IMR-90 (cell line): ENCODE results near the gene CHST10. TPM values are rescaled to one million over a fixed set of nuclear protein-coding genes. Genes with fewer than 3 reads are reported as not detected.

Experiments
- ATAC-seq: fragments of 200-7000 bp; cut with Tn5 transposase; 2 replicates; pipeline ENCODE4 v1.9.1; 2020; ENCODE audit warnings: low read depth, mild to moderate bottlenecking, moderate library complexity
- BruUV-seq: library from RNA; stranded (reverse); fragments of 400-500 nt; replicated peaks from 2 replicates; lab custom pipeline; 2021; lab: Mats Ljungman, UMichigan
- CTCF ChIA-PET: fragments of 300-600 bp; formaldehyde crosslinking; extraction: SDS; loops from one replicate; lab custom pipeline; 2021; ENCODE audit warnings: antibody characterized with exemption; lab: Yijun Ruan, JAX
- POLR2A ChIA-PET: fragments of 300-600 bp; sonication (Branson Sonifier 250); formaldehyde crosslinking; loops from one replicate; lab custom pipeline; 2022; ENCODE audit warnings: antibody characterized with exemption; ENCODE audit not compliant: unreplicated experiment; lab: Charles Lee
- DNase-seq: peaks from one replicate; pipeline ENCODE4 v3.0.0; 2013
- H2AFZ ChIP-seq: replicated peaks from 2 replicates; pipeline ENCODE3; 2013; ENCODE audit warnings: low read length, mild to moderate bottlenecking; ENCODE audit not compliant: poor library complexity
- H2AK5ac ChIP-seq: 2 replicates; pipeline ENCODE4 v1.6.1; 2013; ENCODE audit warnings: low read depth, low read length, inconsistent platforms
- H2AK9ac ChIP-seq: replicated peaks from 2 replicates; pipeline ENCODE3; 2013; ENCODE audit warnings: mild to moderate bottlenecking, low read depth, low read length, moderate library complexity; ENCODE audit not compliant: poor library complexity
- H2BK120ac ChIP-seq: 2 replicates; pipeline ENCODE4 v1.6.1; 2013; ENCODE audit warnings: low read depth, low read length, inconsistent platforms
- H2BK15ac ChIP-seq: 3 replicates; pipeline ENCODE4 v1.6.1; 2013; ENCODE audit warnings: low read depth, low read length, inconsistent platforms
- H2BK20ac ChIP-seq: 2 replicates; pipeline ENCODE4 v1.6.1; 2013; ENCODE audit warnings: low read depth, mild to moderate bottlenecking, inconsistent platforms, low read length, moderate library complexity
- H2BK5ac ChIP-seq: 2 replicates; pipeline ENCODE4 v1.6.1; 2013; ENCODE audit warnings: mild to moderate bottlenecking, low read depth, low read length, inconsistent platforms; ENCODE audit not compliant: poor library complexity, severe bottlenecking
- H3K14ac ChIP-seq: replicated peaks from 2 replicates; pipeline ENCODE4 v1.6.1; 2013; ENCODE audit warnings: low read depth, low read length, inconsistent platforms
- H3K18ac ChIP-seq: 2 replicates; pipeline ENCODE4 v1.6.1; 2013; ENCODE audit warnings: low read depth, low read length, control low read depth
- H3K23ac ChIP-seq: 2 replicates; pipeline ENCODE4 v1.6.1; 2013; ENCODE audit warnings: low read depth, low read length, inconsistent platforms
- H3K27ac ChIP-seq: 2 replicates; pipeline ENCODE4 v1.5.1; 2013; ENCODE audit warnings: mild to moderate bottlenecking, control low read depth, low read length; ENCODE audit not compliant: insufficient read depth
- H3K27me3 ChIP-seq: 2 replicates; pipeline ENCODE4 v1.6.1; 2013; ENCODE audit warnings: low read length; ENCODE audit not compliant: control insufficient read depth, insufficient read depth
- H3K36me3 ChIP-seq: 2 replicates; pipeline ENCODE4 v1.6.1; 2013; ENCODE audit warnings: low read length, mixed read lengths; ENCODE audit not compliant: control insufficient read depth, insufficient read depth
- H3K4ac ChIP-seq: 2 replicates; pipeline ENCODE4 v1.6.1; 2013; ENCODE audit warnings: low read depth, low read length, inconsistent platforms
- H3K4me1 ChIP-seq: 2 replicates; pipeline ENCODE4 v1.6.1; 2013; ENCODE audit warnings: low read length, mixed read lengths; ENCODE audit not compliant: control insufficient read depth, insufficient read depth
- H3K4me2 ChIP-seq: 2 replicates; pipeline ENCODE4 v1.6.1; 2013; ENCODE audit warnings: low read depth, mild to moderate bottlenecking, control low read depth, low read length, moderate library complexity
- H3K4me3 ChIP-seq: 2 replicates; pipeline ENCODE4 v1.5.1; 2013; ENCODE audit warnings: low read depth, mild to moderate bottlenecking, control low read depth, low read length, moderate library complexity; ENCODE audit not compliant: insufficient read depth
- H3K56ac ChIP-seq: 2 replicates; pipeline ENCODE4 v1.6.1; 2013; ENCODE audit warnings: low read length, inconsistent platforms; ENCODE audit not compliant: insufficient read depth; ENCODE audit errors: extremely low read depth
- H3K79me1 ChIP-seq, 2 experiments: 2 replicates each; pipeline ENCODE4 v1.6.1; 2013; ENCODE audit warnings: low read length in 2 of 2, inconsistent platforms in 1 of 2, low read depth in 1 of 2
- H3K9ac ChIP-seq: 2 replicates; pipeline ENCODE4 v1.6.1; 2013; ENCODE audit warnings: low read depth, low read length, control low read depth
- H3K9me1 ChIP-seq: 2 replicates; pipeline ENCODE4 v1.6.1; 2013; ENCODE audit warnings: low read length, inconsistent platforms; ENCODE audit not compliant: insufficient read depth
- H3K9me3 ChIP-seq: 2 replicates; pipeline ENCODE4 v1.6.1; 2013; ENCODE audit warnings: low read length; ENCODE audit not compliant: control insufficient read depth, insufficient read depth
- H4K20me1 ChIP-seq: 2 replicates; pipeline ENCODE4 v1.6.1; 2013; ENCODE audit warnings: low read length, inconsistent platforms; ENCODE audit not compliant: insufficient read depth
- H4K5ac ChIP-seq: 2 replicates; pipeline ENCODE4 v1.6.1; 2013; ENCODE audit warnings: mild to moderate bottlenecking, low read depth, low read length, control low read depth
- H4K8ac ChIP-seq, 2 experiments: 2 replicates each; pipeline ENCODE4 v1.6.1; 2013; ENCODE audit warnings: low read depth in 2 of 2, low read length in 2 of 2, control low read depth in 1 of 2, inconsistent platforms in 1 of 2
- H4K91ac ChIP-seq: 2 replicates; pipeline ENCODE4 v1.6.1; 2013; ENCODE audit warnings: low read depth, low read length, inconsistent platforms; ENCODE audit not compliant: insufficient read depth
- BHLHE40 ChIP-seq: fragments of 150-350 bp; IDR thresholded peaks from 2 replicates; pipeline ENCODE4 v1.6.1; 2016; ENCODE audit warnings: mild to moderate bottlenecking, low read depth, low read length
- CHD1 ChIP-seq: IDR thresholded peaks from 2 replicates; pipeline ENCODE4 v1.6.1; 2012; ENCODE audit warnings: low read depth, low read length, improper control_type of control experiment
- FOS ChIP-seq: fragments of 150-350 bp; IDR thresholded peaks from 2 replicates; pipeline ENCODE4 v1.6.1; 2016; ENCODE audit warnings: low read depth, low read length
- MAFK ChIP-seq: IDR thresholded peaks from 2 replicates; pipeline ENCODE4 v1.6.1; 2012; ENCODE audit warnings: low read depth, low read length, improper control_type of control experiment
- MAZ ChIP-seq: IDR thresholded peaks from 2 replicates; pipeline ENCODE4 v1.6.1; 2012; ENCODE audit warnings: low read depth, mild to moderate bottlenecking, low read length, improper control_type of control experiment, moderate library complexity, borderline replicate concordance
- MXI1 ChIP-seq: IDR thresholded peaks from 2 replicates; pipeline ENCODE4 v1.6.1; 2012; ENCODE audit warnings: low read depth, mild to moderate bottlenecking, low read length, moderate library complexity, borderline replicate concordance
- NFE2L2 ChIP-seq: fragments of 150-350 bp; IDR thresholded peaks from 2 replicates; pipeline ENCODE4 v1.6.1; 2016; ENCODE audit warnings: low read depth, mild to moderate bottlenecking, low read length
- POLR2A ChIP-seq: IDR thresholded peaks from 2 replicates; pipeline ENCODE4 v1.6.1; 2012; ENCODE audit warnings: mild to moderate bottlenecking, low read depth, low read length
- WGBS, 2 experiments: methylation state at CpG; one replicate each; pipeline versions ENCODE4 v1.1.5 to v1.1.7; 2013; ENCODE audit warnings: missing lambda C conversion rate in 2 of 2; ENCODE audit not compliant: insufficient read length in 1 of 2; ENCODE audit errors: extremely low coverage in 2 of 2; 5-methylcytosine and 5-hydroxymethylcytosine counted together
- dilution Hi-C: fragments of 300-500 bp; cut with HindIII; formaldehyde crosslinking; loops from one replicate; pipeline ENCODE4 v1.14.3; 2018; ENCODE audit warnings: low sequenced_read_pairs; ENCODE audit not compliant: unreplicated experiment
- in situ Hi-C: fragments of 300-500 bp; cut with MboI; formaldehyde crosslinking; loops from 3 replicates; pipeline ENCODE4 v1.14.3; 2019; ENCODE audit warnings: low sequenced_read_pairs, inconsistent platforms, mixed read lengths
- intact Hi-C: fragments of 100-400 bp; cut with micrococcal nuclease; formaldehyde crosslinking; loops from 2 replicates; pipeline ENCODE4 v1.10.0; 2022
- polyA plus RNA-seq, 3 experiments: library from polyadenylated mRNA; depleted of rRNA; stranded (reverse); fragments of >200 nt; gene quantifications; 2 replicates each; pipeline ENCODE4 v1.2.3, GENCODE V29; 2012; ENCODE audit warnings: low replicate concordance in 1 of 3
- total RNA-seq: library from RNA; depleted of rRNA; stranded (reverse); fragments of >200 nt; gene quantifications from 2 replicates; pipeline ENCODE4 v1.2.3, GENCODE V29; 2012
- TF ChIP-seq, protein P1 (sequence below): conservative IDR thresholded peaks from 2 replicates; pipeline ENCODE4 v1.5.1; 2012; ENCODE audit warnings: mild to moderate bottlenecking, low read depth, low read length, improper control_type of control experiment
- TF ChIP-seq, protein P2 (sequence below): fragments of 150-350 bp; IDR thresholded peaks from 2 replicates; pipeline ENCODE4 v1.6.1; 2017; ENCODE audit warnings: mild to moderate bottlenecking, antibody characterized with exemption, low read length, low read depth

The CHST10 gene
- total and polyA plus RNA-seq, 2 of the 4 experiments (the other 2 are of a cell fraction): 6.9 to 8.6 TPM

- no peak overlapping the region for H4K8ac ChIP-seq
- ChIA-PET CTCF (no interaction called here), POLR2A (interaction anchor here (0.5 to 0.6 kb wide), 2 partner anchors 50 to 178 kb away, joined by 3 to 10 read pairs; no protein-coding TSS in a partner anchor)
- no peaks in the 10 kb centered on the region for H4K20me1 ChIP-seq
- dilution Hi-C loops: no loop called here
- no peak overlapping the region for H4K5ac ChIP-seq
- no peak overlapping the region for H2BK5ac ChIP-seq
- H3K14ac ChIP-seq: no peak overlapping the region
- H3K18ac ChIP-seq: no peak overlapping the region
- H2BK120ac ChIP-seq: no peak overlapping the region
- H4K91ac ChIP-seq: no peak overlapping the region
- no peak for TF ChIP-seq BHLHE40
- TF ChIP-seq CHD1: no peak
- TF ChIP-seq, protein P1, sequence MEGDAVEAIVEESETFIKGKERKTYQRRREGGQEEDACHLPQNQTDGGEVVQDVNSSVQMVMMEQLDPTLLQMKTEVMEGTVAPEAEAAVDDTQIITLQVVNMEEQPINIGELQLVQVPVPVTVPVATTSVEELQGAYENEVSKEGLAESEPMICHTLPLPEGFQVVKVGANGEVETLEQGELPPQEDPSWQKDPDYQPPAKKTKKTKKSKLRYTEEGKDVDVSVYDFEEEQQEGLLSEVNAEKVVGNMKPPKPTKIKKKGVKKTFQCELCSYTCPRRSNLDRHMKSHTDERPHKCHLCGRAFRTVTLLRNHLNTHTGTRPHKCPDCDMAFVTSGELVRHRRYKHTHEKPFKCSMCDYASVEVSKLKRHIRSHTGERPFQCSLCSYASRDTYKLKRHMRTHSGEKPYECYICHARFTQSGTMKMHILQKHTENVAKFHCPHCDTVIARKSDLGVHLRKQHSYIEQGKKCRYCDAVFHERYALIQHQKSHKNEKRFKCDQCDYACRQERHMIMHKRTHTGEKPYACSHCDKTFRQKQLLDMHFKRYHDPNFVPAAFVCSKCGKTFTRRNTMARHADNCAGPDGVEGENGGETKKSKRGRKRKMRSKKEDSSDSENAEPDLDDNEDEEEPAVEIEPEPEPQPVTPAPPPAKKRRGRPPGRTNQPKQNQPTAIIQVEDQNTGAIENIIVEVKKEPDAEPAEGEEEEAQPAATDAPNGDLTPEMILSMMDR: no peak
- TF ChIP-seq NFE2L2: no peak
- no peak for TF ChIP-seq MXI1
- TF ChIP-seq, protein P2, sequence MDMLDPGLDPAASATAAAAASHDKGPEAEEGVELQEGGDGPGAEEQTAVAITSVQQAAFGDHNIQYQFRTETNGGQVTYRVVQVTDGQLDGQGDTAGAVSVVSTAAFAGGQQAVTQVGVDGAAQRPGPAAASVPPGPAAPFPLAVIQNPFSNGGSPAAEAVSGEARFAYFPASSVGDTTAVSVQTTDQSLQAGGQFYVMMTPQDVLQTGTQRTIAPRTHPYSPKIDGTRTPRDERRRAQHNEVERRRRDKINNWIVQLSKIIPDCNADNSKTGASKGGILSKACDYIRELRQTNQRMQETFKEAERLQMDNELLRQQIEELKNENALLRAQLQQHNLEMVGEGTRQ: no peak
- TF ChIP-seq POLR2A: no peak
- no peak for TF ChIP-seq MAFK
- no peak for TF ChIP-seq MAZ
- no peak for TF ChIP-seq FOS
- no peak overlapping the region for H2BK15ac ChIP-seq
- no peak overlapping the region for H2BK20ac ChIP-seq
- no peak overlapping the region for H3K23ac ChIP-seq
- no peak overlapping the region for H3K56ac ChIP-seq
- no peak overlapping the region for H2AK9ac ChIP-seq
- in situ Hi-C loops: no loop called here
- intact Hi-C loops: no loop called here
- no TSS peak for BruUV-seq
- no peaks in the 10 kb centered on the region for H3K27me3 ChIP-seq
- H3K79me1 ChIP-seq: no peaks in the 10 kb centered on the region; a peak in 1 of 4 replicates
- no peak overlapping the region for H2AFZ ChIP-seq
- H3K4me3 ChIP-seq: no peak overlapping the region
- no peak for DNase-seq
- H3K36me3 ChIP-seq: peaks cover 10% of the 10 kb centered on the region
- no peak overlapping the region for H2AK5ac ChIP-seq
- no peaks in the 10 kb centered on the region for H3K9me3 ChIP-seq
- H3K4ac ChIP-seq: no peak overlapping the region
- H3K9ac ChIP-seq: no peak overlapping the region
- 93 to 100% methylated on average over 2 to 5 of the region's 7 CpGs for WGBS, 2 experiments
- H3K9me1 ChIP-seq: 0 out of 2 replicates have a peak, but pooled peaks cover 8% of the 10 kb centered on the region
- H3K4me1 ChIP-seq: no peaks in the 10 kb centered on the region
- no peak for ATAC-seq
- no peak overlapping the region for H3K27ac ChIP-seq
- H3K4me2 ChIP-seq: no peak overlapping the region
These were observed 13.1 kb downstream of the CHST10 start for GRCh38 chr2:100404411-100404810.
